ENCODE results near the gene TENT4A.

- TF ChIP-seq CTCF (IDR thresholded peaks at IDR 0.05) (no peak), POLR2A (IDR thresholded peaks at IDR 0.05) (no peak), POLR2AphosphoS5 (IDR thresholded peaks at IDR 0.05) (no peak), EP300 (IDR thresholded peaks at IDR 0.05) (no peak)
Observed at GRCh38 chr5:6718161-6718681, 5.0 kb downstream of the TENT4A start.

Data from upper lobe of left lung (tissue), 4 donors.